Dedifferentiated amniotic fluid mesenchymal stem cell (primary cell): ENCODE results near the gene KRT7.
A peak's percentile ranks its signal among the peaks of the same experiment; 100 is the strongest.

Experiments
- DNase-seq: peaks from one replicate; pipeline ENCODE4 v3.0.0-alpha.2; 2016; ENCODE audit errors: extremely low spot score

The KRT7 gene

DNA sequence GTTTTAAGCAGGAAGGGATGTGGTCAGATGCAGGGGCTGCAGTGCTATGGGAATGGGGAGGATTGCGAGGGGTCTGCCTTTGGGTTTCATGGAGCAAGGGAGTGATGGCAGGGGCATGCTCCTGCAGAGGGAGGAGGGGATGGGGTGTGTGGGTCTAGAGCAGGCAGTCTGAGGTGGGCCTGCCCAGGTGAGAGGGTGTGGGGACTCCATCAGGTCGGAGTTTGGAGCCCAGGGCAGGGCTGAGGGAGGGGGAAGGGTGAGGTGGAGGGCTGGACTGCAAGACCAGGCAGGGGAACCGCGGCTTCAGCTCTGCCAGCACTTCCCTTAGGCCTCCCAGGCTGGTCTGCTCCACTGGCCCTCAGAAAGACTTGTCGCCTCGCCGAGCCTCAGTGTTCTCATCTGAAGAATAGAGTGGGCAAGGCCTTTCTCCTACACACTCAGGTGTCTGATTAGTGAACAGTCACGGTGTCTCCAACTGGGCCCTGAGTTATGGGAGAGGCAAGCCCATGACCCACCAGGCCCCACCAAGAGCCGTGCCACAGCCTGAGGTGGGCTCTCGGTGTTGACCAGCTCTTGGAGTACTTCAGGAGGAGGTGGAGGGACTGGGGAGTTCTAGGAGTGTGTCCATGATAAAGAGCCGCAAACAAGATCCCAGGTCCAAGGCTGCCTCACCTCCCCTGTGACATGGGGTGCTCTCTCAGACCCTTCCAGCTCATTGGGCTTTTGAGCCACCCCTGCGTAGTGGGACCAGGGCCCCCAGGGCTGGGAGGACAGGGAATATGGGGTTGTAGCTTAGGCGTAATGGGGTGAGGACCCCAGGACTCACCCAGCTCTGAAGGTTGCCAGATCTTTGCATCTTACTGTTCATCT is 21.1 kb upstream of the KRT7 start:
- no peak for DNase-seq

DNA sequence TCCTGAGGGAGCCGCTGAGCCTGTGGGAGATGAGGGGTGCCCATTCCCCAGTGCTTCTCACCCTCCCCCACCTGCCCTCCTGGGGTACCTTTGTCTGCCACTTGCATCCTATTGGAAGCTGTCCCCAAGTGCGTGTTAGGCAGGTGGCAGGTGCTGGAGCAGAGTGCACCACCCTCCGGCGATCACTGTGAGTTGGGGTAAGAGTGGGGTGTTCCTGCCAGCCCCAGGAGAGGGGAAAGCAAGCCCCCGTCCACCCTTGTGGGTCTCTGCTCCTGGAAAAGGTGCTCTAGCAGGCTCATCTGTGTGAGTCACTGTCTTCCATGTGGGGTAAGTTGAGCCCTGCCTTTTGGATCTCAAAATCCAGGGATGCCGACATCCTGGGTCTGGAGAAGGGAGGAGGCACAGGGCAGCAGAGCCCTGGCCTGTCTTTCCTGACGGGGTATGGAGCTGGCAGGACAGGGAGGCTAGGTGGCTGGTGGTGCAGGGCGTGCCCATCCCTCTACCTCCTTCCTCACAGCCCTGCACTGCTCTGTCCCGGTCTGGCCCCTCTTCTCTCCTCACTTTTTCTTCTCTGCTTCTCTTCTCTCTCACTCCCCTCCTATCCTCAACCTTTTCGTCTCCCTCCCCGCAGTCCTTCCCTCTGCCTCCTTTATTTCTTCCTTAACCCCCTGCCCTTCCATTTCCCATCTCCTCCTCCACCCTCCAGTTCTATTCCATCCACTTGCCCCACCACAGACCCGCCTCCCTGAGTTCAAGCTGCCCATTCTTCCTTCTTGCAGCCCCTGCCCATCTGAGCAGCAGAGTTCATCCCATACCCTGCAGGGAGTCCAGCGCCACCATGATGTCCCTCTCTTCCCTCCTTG is 20.1 kb upstream of the KRT7 start:
- no peak for DNase-seq

DNA sequence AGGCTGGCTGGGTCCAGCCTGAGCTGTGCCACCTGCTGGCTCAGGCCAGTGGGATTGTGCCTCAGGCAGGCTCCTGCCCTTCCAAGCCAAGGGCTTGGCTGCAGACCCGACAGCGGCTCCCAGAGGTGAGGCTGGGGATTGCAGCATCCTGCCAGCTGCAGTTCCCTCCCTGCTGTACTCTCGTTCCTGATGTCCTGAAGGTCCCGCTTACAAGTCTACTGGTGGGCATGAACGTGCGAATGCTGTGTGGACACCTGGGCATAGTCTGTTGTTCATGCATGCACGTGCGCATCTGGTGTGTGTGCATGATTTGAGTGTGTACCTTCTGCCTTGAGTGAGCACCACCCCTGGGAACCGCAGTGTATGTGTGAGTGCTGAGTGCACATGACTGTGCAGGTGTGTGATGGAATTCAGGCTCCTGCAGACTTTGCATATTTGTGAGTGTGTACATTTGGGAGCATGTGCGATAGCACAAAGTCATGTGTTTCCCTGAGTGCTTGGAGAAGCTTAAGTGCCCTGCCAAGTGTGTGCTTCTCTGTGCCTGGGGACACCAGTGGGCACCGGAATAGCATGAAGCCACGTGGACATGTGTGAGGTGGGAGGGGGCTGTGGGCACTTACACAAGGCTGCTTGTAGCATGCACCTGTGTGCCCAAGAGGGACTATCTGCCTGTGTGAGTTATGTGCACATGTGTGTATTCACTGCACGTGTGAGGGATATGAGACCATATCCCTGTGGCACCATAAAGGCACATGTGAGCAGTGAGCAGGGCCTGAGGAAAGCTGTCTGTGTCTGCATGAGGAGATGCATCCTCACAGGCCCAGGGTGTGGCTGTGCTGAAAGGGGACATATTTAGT is 19.3 kb upstream of the KRT7 start:
- peak; percentile 36 for DNase-seq

DNA sequence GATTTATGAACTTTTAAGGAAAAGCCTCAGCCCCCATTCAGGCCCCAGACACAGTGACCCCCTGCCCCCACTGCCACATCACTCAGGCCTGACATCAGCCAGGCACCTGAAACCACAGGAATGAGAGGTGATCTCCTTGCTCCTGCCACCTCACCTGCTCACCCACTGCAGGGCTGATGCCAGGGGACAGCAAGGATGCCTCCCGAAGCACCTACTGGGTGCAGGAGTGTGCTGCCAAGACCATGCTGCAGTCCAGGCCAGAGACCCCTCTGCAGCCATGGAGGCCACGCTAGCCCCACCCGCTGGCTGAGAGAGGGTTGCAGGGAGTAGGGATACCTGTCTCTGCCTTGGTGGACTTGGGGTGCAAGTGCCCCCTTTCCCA is 18.6 kb upstream of the KRT7 start:
- DNase-seq = no peak

DNA sequence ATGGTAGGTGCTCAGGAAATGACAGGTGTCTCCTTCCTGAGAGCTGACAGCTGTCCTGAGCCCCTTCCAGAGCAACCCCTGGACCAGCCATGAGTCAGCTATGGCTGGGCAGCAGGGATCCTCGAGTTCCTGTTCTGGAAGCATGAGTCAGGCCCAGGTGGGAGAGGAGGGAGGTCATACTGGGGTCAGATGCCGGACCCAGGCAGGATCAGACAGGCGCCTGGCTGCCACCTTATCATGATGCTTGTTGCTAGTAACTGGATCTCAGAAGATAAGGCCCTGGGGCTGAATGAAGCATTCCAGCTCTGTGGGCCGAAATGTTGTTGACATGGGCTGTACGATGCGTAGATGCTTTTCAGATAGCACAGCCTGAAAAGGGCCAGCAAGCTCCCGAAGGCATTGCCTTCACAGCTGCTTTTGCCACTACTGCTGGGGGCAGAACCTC is 17.4 kb upstream of the KRT7 start:
- no peak for DNase-seq

DNA sequence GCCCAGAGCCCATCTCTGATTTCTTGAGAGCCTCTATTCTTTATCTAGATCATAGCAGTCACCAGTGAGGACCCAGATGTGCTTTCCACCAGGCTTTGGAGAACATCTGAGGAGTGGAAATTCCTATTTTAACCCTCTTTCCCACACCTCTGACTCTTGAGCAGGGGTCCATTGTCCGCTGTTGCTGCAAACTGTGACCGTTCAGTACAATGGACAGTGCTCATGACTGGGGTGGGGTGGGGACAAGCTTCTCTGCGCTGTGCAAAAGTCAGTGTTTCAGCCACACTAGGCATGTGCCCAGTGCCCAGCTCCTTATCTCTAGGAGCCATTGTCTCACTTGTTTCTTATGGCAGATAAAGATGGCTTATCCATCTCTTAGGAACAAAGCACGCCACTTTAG is 16.9 kb upstream of the KRT7 start:
- DNase-seq = no peak

DNA sequence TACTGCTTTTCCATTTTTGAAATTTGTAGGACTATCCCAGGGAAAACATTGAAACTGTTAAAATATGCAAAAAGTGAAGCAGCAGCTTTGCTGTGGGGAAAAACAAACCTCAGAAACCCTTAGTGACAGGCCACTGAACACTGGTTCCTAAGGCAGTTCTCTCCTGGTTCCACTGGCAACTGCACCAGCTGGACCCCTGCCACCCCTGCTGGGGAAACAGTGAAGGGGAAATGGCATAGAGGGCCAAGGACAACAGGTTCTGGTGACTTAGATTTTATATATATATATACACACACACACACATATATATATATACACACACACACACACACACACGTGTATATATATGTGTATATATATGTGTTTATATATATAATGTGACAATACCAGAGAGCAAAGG is 16.2 kb upstream of the KRT7 start:
- no peak for DNase-seq

DNA sequence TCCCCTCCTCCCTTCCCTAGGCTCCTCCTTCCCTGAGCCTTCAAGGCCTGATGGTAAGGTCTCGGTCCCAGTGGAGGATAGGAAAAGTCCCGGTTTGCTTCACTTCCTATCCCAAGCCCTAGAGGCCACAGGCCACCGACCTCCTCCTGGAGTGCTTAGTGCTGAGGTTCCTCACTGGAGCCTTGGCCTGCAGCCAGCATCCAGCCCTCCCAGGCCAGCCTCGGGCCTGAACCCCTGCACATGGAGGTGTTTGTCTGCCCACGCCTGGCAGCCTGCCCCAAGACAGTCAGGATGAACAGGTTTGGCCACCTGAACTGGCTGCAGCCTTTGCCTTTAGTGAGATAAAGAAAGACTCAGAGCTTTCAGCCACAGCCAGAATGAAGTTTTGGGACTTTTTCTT is 15.8 kb upstream of the KRT7 start:
- no peak for DNase-seq

DNA sequence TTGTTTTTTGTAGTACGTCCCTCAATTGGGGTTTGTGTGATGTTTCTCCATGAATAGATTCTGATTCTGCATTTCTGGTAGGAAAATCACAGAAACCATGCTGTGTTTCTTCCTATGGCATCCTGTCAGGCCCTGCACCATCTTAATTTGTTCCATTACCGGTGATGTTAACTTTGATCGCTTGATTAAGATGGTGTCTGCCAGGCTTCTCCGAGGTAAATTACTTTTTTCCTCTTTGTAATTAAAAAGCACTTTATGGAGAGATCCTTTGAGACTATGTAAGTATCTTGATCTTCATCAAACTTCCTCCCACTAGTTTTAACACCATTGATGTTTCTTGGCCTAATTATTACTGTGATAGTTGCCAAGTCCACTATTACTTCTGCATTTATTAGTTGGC is 15.0 kb upstream of the KRT7 start:
- no peak for DNase-seq

DNA sequence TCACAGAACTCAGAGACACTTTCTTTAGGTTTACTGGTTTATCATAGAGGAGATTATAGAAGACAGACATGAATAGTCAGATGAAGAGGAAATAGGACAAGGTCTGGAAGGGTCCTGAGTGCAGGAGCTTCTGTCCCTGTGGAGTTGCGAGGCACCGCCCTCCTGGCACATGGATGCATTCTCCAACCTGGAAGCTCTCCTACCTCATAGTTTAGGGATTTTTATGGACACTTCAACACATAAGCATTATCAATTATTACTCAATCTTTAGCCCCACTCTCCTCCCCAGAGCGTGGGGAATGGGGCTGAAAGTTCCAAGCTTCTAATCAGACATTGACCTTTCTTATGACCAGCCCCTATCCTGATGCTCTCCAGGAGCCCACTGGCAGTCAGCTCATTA is 12.6 kb upstream of the KRT7 start:
- DNase-seq = no peak

DNA sequence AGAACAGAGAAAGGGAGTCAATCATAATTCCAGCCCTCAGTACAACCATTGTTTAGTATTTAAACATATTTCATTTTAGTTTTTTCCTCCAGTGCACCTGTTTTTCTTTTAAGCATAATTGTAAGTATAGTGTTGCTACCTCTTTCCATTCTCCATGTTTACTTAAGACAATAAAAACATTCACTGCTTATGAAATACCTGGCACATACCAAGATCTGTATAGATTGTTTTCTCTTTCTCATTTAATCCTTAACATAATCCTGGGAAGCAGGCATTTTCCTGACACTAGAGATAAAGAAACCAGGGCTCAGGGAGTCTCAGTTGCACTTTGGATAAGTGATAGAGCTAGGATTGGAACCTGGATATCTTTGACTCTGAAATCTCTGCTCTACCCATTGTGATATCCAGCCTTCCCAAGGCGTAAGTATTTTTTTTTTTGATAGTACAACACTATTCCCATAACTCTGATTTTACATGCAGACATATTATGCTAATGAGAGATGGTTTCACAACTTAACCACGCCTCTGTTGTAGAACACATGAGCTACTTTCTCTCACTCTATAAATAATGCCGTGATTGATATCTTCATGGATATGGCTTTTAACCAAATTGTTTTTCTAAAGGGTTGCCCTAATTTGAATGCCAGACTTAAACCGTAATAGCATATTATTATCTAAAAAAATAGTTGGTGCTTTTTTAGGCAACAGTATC is 11.8 kb upstream of the KRT7 start:
- no peak for DNase-seq

DNA sequence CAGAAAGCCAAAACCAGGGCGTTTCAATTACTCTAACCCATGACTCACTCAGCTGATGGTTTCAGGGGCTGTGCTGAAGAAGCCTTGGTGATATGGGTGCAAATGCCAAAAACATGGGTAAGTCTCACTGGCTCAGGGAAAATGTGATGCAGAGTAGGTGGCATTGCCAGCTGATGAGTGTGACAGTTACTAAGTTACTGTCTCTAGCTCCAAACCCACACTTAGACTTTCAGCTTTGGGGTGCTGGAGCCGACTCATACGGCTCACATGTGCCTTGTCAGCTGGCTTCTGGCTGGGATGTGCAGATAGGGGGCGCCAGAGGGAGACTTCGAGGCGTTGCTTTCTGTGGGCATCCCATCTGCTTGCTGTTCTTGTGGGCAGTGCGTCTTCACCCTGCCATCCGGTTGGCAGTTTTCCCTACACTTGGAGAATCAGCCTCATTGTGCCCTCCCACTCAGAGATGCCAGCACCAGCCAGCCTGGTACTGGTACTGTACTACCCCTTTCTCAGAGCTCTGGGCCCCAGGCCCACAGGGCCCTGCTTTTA is 11.1 kb upstream of the KRT7 start:
- DNase-seq = no peak

DNA sequence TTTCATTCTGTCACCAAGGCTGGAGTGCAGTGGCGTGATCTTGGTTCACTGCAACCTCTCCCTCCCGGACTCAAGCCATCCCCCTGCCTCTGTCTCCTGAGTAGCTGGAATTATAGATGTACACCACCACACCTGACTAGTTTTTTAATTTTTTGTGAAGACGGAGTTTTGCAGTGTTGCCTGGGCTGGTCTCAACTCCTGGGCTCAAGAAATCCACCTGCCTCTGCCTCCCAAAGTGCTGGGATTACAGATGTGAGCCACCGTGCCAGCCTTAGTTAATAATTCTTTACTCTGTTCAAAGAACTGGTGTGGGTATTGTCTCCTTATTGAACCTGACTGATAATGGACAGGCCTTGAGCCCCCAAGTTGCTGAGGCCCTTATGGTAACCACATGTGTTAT is 10.4 kb upstream of the KRT7 start:
- DNase-seq = no peak

DNA sequence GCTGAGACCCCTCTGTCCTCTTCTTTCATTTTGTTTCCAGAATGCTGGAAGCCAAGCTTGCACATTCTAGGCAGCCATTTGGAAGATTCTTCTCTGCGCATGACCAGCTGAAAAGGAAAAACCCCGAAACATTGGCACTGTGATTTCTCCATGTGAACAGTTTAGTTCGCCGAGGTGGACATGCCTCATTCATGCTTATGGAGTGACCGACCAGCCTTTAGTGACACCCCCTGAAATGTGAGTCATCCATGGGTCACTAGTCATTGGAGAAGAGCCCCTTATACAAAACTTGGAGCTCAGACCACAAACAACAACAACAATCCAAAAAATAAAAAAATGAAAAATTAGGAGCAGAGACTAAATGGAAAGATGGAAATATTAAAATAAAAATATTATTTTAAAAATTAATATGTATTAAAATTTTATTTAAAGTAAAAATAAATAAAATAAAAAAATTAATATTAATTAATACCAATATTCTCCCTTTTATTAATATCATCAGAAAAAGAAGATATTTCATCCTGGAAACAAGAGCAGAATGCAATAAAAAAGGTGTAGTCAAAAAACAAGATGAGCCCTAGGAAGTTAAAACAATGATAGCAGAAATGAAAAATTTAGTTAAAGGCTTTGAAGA is 9.5 kb upstream of the KRT7 start:
- DNase-seq = no peak

DNA sequence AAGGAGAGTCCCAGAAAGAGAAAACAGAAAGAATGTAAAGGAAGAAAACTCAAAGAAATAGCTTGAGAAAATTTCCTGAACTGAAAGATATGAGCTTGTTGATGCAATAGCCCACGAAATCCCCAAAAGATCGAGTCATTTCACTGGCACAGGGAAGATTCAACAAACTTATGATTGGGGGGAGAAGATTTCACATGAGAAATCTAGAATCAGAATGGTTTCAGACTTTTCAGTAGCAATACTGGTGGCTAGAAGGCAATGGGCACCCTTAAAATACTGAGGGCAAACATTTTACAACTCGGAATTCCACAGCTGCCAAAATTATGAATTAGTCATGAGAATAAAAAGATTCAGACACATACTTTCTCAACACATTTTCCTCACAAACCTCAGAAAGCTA is 8.9 kb upstream of the KRT7 start:
- DNase-seq = no peak

DNA sequence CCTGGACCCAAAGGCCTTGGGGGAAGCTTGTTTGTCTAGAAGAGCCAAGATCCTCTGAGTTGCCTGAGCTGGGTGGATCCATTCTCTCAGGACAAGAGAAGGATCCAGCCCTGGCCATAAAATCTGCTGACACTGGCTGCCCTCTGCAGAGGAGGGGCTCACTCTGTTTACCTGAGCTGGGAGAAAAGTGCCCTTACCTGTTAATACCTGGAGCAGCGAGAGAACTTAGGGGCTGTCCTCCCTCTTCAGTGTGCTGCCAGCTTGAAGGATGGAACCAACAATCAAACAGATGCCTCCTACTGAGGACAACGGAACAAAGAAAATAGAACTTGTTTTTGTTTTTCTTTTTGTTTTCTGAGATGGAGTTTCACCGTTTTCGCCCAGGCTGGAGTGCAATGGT is 7.3 kb upstream of the KRT7 start:
- DNase-seq = no peak

DNA sequence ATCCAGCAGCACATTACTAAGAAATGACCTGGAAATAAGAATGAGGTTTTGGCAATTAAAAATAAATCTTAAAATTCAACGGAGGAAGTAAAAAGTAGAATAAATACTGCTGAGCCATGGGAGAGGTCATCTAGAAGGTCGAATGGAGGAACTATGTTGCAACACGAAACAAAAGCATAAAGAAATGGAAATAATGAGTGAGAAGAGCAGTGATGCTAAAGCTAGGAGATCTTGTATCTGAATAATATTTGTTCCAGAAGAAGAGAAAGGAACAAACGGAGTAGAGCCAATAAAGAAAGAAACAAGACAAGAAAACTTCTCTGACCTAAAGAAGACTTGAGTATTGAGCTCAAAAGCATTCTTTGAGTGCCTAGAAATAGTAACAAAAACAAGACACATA is 6.6 kb upstream of the KRT7 start:
- DNase-seq = no peak

DNA sequence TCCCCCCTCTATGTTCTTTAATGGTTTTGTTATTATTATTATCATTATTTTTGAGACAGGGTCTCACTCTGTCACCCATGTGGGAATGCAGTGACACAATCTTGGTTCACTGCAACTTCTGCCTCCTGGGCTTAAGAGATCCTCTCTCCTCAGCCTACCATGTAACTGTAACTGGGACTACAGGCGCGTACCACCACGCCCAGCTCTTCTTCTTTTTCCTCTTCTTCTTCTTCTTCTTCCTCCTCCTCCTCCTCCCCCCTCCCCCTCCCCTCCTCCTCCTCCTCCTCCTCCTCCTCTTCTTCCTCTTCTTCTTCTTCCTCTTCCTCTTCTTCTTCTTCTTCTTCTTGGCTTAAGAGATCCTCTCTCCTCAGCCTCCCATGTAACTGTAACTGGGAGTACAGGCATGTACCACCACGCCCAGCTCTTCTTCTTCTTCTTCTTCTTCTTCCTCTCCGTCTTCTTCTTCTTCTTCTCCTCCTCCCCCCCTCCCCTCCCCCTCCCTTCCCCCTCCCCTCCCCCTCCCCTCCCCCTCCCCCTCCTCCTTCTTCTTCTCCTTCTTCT is 5.4 kb upstream of the KRT7 start:
- DNase-seq = no peak

DNA sequence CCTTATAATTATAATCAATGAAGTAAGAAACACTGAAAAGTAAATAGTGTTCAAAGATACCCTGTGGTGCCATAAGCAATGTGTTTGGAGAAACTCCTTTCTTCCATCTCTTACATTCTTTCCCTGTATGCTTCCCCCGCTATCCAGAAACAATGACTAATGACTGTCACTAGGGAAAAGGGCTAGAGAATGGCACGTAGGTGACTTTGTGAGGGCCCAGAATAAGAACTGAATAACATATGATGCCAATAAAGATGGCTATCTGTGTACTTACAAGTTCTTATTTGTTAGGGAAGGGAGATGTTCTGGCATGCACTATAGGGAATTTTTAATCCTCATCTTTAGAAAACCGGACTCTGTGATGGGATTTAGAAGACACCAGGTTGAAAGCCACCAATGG is 4.7 kb upstream of the KRT7 start:
- no peak for DNase-seq

DNA sequence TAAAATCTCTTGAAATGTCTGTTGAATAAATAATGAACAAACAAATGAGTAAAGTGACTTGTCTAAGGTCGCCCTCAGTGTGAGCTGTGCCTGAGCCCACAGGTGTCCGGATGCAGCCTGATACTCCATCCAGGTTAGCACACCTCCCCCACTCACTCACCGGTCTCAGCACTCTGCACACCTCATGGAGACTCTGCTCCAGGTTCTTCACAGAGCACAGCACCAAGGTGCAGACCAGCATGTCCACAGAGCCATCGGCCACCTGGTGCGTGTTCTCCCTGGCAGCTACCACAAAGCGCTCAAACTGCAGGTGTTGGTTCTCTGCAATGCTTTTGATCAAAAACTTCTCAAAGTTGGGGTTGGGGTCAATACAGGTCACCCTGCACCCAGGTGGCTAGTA is 4.1 kb upstream of the KRT7 start:
- no peak for DNase-seq
